Activated CD8-positive, alpha-beta memory T cell treated with anti-CD3 and anti-CD28 coated beads, Interleukin-2, amount 50 U/mL, for 48 hours (primary cell): ENCODE data around the gene CUX1.

Experiments used
- DNase-seq: peaks from one replicate; pipeline ENCODE4 v3.0.0-alpha.2; 2020

The CUX1 gene

GRCh38 chr7:101898106-101898505 is 80.7 kb downstream of the CUX1 start:
- DNase-seq, result no peak

- no peak for DNase-seq
These were observed 82.2 kb downstream of the CUX1 start for GRCh38 chr7:101899616-101900015.

DNA sequence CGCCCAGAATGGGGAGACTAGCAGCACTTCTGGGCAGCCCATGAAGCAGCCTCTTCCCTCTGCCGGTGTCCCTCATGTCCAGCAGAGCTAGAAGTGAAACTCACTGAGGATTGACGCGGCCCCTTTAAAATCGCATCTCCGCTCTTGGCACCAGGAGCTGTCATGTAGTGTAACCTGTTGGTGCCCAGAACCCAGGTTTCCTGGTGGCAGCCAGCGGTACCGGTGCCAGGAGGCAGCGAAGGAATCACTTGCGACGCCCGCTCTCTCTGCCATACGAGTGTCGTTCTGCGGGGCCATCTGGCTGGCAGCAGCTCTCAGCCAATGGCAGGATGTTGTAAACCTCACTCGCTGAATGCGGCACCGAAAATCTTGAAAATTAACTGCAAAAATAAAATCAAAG is 82.7 kb downstream of the CUX1 start:
- no peak for DNase-seq

- DNase-seq, result no peak
These were observed 84.5 kb downstream of the CUX1 start for GRCh38 chr7:101901661-101902491.

DNA sequence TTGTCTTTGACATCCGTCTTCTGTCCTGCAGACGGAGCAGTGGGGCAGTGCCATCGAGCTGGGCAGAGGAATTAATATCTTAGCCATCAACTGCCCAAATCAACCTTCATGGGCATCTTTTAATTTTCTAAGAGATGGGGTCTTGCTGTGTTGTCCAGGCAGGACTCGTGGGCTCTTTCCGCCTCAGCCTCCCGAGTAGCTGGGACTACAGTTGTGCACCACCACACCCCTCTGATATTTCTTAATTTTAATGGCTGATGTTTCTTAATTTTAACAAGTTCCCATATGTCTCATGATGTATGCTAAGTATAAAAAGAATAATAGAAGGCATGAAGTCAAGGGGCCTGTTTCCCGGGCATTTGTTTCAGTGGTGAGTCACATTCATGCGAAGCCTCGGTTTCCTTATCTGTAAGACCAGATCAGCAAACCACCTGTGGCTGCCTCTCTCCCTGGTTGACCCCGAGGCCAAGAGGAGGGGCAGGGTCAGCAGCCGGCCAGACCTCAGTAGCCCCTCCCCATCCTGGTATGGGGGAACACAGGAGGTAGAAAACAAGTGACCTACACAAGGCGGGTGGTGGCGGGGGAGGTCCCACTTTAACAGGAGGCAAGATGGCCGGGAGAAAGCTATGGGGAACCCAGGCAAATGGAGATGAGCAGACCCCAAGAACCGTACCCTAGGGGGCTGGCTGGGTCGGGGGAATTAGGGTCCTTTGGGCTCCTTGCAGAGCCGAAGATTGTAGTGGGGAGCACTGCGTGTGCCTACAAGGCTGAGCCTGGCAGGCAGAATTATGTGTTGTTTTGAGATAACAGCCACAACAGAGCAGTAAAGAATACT is 85.5 kb downstream of the CUX1 start:
- DNase-seq, result no peak

- DNase-seq, result no peak
These were observed 86.1 kb downstream of the CUX1 start for GRCh38 chr7:101903515-101903868.

GRCh38 chr7:101904019-101904418 is 86.6 kb downstream of the CUX1 start:
- no peak for DNase-seq

DNA sequence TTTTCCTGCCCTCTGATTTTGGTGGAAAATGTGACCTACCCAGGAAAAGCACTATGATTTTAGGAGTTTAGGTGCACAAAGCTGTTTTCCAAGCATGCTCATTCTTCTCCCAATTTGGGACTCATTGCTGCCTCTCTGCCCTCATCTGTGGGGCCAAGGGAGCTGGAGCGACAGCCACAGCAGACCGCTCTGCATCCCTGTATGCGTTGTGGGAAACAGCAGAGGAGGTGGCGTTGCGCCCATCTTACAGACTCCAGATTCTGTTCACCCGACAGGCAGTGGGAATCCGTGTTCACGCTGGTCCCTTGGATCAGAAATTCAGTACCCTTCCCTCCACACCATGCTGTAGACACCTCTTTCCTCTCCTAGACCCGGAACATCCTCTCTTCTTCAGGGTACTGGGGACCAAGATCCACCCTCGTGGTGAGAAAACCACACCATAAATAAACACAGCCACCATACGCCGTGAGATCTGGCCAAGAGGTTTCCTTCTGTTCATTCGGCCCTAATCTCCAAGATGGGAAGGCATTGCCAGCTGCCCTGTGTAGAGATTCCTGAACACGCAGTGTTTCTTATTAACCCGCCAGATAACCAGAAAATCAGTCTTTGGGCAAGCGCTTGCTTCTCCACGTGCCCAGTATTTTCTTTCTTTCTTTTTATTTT is 87.9 kb downstream of the CUX1 start:
- DNase-seq, result no peak

DNA sequence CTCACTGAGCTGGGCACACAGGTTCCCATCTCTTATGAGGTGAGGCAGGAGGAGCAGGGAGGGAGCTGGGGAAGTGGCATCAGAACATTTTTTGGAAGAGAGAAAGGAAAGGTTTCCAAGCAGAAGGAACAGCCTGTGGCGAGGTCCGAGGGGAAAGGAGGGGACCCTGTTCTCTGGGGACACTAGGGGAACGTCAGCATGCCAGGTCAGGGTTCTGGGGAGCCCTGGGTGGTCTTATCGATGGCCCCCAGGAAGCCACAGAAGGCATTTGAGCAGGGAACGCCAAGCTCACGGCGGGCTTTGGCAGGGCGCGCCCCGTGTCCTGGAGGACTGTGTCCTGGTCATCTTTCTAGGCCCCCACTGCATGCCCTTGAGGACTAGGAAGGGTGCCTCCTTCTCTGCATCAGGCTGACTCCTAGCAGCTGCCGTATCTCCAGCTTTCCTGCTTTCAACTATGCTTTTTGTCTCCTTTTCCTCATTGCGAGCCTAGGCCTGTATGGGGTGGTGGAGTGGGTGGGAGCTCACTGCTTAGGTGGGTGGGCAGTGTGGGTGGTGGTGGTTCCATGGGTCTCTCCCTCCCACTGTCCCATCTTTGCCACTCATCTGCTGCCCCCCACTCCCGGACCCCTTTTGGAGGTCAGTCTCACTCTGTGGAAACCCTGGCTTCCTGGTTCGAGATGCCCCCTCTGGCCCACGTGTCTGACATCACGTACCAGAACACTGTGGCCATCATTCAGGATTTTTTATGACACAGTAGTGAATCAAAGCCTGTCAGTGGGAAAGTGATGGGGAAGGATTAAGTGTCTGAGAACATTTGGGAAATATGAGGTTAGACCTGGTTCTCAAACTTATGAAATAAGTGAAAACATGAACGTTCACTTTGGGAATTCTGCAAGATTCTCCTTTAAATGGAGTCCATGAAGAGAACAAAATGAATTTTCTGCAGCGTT is 89.1 kb downstream of the CUX1 start:
- no peak for DNase-seq

- no peak for DNase-seq
These were observed 93.8 kb downstream of the CUX1 start for GRCh38 chr7:101910991-101911799.

- no peak for DNase-seq
These were observed 94.6 kb downstream of the CUX1 start for GRCh38 chr7:101911800-101912715.

- DNase-seq, result no peak
These were observed 95.3 kb downstream of the CUX1 start for GRCh38 chr7:101912716-101913110.

DNA sequence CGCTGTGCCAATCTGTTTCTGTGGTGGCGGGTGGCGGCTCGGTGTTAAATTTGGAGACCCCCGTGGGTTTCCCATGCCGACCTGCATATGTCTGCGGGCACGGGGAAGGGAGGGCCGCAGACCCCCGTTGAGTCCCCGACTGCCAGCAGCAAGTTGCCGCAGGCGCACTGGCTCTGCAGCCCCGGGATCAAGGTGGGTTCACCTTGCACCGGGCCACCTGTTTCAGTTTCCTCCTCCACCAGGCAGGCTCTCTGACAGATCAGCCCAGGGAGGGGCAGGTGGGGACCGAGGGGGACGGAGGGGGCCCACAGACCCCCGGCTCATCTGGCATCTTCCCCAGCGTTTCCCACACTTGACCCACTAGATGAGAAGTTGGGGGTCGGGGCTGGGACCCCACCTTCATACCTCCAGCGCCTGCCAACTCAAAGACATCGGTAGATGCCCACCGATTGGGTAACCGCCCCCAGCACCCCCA is 95.9 kb downstream of the CUX1 start:
- no peak for DNase-seq

- no peak for DNase-seq
These were observed 96.4 kb downstream of the CUX1 start for GRCh38 chr7:101913851-101914250.

DNA sequence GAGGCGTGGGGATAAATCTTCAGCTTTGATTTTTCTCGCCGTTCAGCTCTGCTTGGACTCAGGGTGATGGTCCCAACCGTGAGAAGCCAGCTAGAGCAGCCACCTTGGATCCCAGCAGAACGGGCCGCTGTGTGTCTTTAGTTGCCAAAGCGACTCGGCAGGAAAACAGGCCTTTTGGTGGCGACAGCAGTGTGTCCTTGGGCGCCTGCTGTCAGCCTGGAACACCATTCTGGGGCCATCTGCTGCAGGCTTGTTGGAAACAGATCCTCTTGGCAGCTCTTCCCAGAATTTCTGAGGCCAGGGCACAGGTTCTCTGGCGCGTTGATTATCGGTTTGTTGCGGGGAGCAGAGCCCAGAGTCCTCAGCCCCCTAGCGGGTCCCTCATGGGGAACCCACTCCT is 97.6 kb downstream of the CUX1 start:
- no peak for DNase-seq

- no peak for DNase-seq
These were observed 98.8 kb downstream of the CUX1 start for GRCh38 chr7:101916041-101916800.

GRCh38 chr7:101916876-101917275 is 99.5 kb downstream of the CUX1 start:
- no peak for DNase-seq

- DNase-seq, result no peak
These were observed 100.1 kb downstream of the CUX1 start for GRCh38 chr7:101917566-101917965.

- DNase-seq, result no peak
These were observed 101.0 kb downstream of the CUX1 start for GRCh38 chr7:101918426-101918825.
